Measurements from ENCODE around the gene FADS3.

The FADS3 gene

GRCh38 chr11:61912991-61913698 lies 21.8 kb upstream of the FADS3 start:
- Histone ChIP-seq H3K4me1 (ENCODE audit: insufficient read depth, insufficient read length) (peaks cover 17% of the 10 kb centered on the region), H3K9ac (ENCODE audit: insufficient read length, low read depth) (no peak overlapping the region), H3K9me3 (ENCODE audit: insufficient read depth, low read length) (no peaks in the 10 kb centered on the region), H3K4me3 (ENCODE audit: insufficient read length, low read depth) (no peak overlapping the region), H3K27me3 (ENCODE audit: insufficient read depth, insufficient read length) (peaks cover 7% of the 10 kb centered on the region), H3K36me3 (ENCODE audit: insufficient read depth, insufficient read length, low read length) (no peaks in the 10 kb centered on the region)
- TF ChIP-seq SUZ12 (IDR thresholded peaks at IDR 0.05; ENCODE audit: extremely low read depth, insufficient read depth, insufficient read length) (no peak), YY1 (IDR thresholded peaks at IDR 0.05; ENCODE audit: insufficient read depth, insufficient read length) (no peak), ZNF274 (IDR thresholded peaks at IDR 0.05; ENCODE audit: low read depth, low read length) (no peak)
- no peak for DNase-seq (ENCODE audit: low read depth, low spot score)

GRCh38 chr11:61912530-61912898 lies 21.2 kb upstream of the FADS3 start:
- Histone ChIP-seq H3K9me3 (ENCODE audit: insufficient read depth, low read length) (no peaks in the 10 kb centered on the region), H3K36me3 (ENCODE audit: insufficient read depth, insufficient read length, low read length) (no peaks in the 10 kb centered on the region), H3K4me1 (ENCODE audit: insufficient read depth, insufficient read length) (peaks cover 21% of the 10 kb centered on the region), H3K4me3 (ENCODE audit: insufficient read length, low read depth) (no peak overlapping the region), H3K9ac (ENCODE audit: insufficient read length, low read depth) (no peak overlapping the region), H3K27me3 (ENCODE audit: insufficient read depth, insufficient read length) (peaks cover under 1% of the 10 kb centered on the region)
- TF ChIP-seq ZNF274 (IDR thresholded peaks at IDR 0.05; ENCODE audit: low read depth, low read length): no peak
- TF ChIP-seq YY1 (IDR thresholded peaks at IDR 0.05; ENCODE audit: insufficient read depth, insufficient read length): no peak
- no peak for TF ChIP-seq SUZ12 (IDR thresholded peaks at IDR 0.05; ENCODE audit: extremely low read depth, insufficient read depth, insufficient read length)
- DNase-seq (ENCODE audit: low read depth, low spot score): no peak

DNA sequence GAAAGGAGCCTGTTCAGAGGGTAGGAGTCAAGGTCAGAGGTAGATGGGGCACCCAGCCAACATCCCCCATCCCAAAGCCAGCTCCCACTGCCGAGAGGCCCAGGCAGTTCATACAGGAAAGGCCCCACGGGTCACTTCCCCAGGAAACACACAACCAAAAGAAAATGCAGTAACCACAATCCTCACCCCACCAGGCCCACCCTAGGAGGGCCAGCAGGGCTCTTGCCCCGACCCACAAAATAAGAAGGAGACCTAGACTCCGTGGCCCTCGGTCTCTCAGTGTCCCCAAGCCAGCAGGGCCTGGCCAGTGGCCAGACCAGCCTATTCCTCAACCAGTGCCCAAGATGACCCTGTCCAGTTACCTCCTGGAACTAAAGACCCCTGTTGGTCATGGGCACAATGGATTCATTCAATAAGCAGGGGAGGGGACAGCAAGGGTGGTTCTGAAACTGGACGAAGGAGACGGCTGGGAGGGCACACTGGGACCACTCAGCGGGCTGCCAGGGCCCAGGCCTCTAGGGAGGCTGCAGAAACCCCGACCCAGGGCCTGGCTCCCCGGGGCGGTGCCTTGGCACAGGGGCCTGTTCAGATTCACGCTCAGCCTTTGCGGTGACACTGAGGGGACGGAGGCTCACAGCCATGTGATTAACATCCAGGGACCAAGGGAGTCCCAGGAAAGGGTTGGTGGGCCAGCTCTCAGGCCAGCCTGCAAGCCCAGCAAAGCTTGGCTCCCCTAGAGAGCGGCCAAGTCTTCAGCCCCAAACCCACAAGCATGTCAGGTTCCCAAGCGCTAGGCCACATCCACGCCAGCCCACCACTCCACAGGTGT lies 20.6 kb upstream of the FADS3 start:
- no peaks in the 10 kb centered on the region for H3K27me3 ChIP-seq (ENCODE audit: insufficient read depth, insufficient read length)
- no peak overlapping the region for H3K9ac ChIP-seq (ENCODE audit: insufficient read length, low read depth)
- DNase-seq (ENCODE audit: low read depth, low spot score): no peak
- TF ChIP-seq SUZ12 (IDR thresholded peaks at IDR 0.05; ENCODE audit: extremely low read depth, insufficient read depth, insufficient read length) (no peak), YY1 (IDR thresholded peaks at IDR 0.05; ENCODE audit: insufficient read depth, insufficient read length) (no peak), ZNF274 (IDR thresholded peaks at IDR 0.05; ENCODE audit: low read depth, low read length) (no peak)
- H3K9me3 ChIP-seq (ENCODE audit: insufficient read depth, low read length): no peaks in the 10 kb centered on the region
- peaks cover 21% of the 10 kb centered on the region for H3K4me1 ChIP-seq (ENCODE audit: insufficient read depth, insufficient read length)
- H3K4me3 ChIP-seq (ENCODE audit: insufficient read length, low read depth): no peak overlapping the region
- H3K36me3 ChIP-seq (ENCODE audit: insufficient read depth, insufficient read length, low read length): no peaks in the 10 kb centered on the region

- Histone ChIP-seq H3K36me3 (ENCODE audit: insufficient read depth, insufficient read length, low read length) (no peaks in the 10 kb centered on the region), H3K9ac (ENCODE audit: insufficient read length, low read depth) (no peak overlapping the region), H3K4me1 (ENCODE audit: insufficient read depth, insufficient read length) (peaks cover 21% of the 10 kb centered on the region), H3K27me3 (ENCODE audit: insufficient read depth, insufficient read length) (no peaks in the 10 kb centered on the region), H3K9me3 (ENCODE audit: insufficient read depth, low read length) (no peaks in the 10 kb centered on the region), H3K4me3 (ENCODE audit: insufficient read length, low read depth) (no peak overlapping the region)
- no peak for DNase-seq (ENCODE audit: low read depth, low spot score)
- no peak for TF ChIP-seq ZNF274 (IDR thresholded peaks at IDR 0.05; ENCODE audit: low read depth, low read length)
- no peak for TF ChIP-seq SUZ12 (IDR thresholded peaks at IDR 0.05; ENCODE audit: extremely low read depth, insufficient read depth, insufficient read length)
- no peak for TF ChIP-seq YY1 (IDR thresholded peaks at IDR 0.05; ENCODE audit: insufficient read depth, insufficient read length)
These were observed 19.9 kb upstream of the FADS3 start for GRCh38 chr11:61911128-61911700.

- Histone ChIP-seq H3K36me3 (ENCODE audit: insufficient read depth, insufficient read length, low read length) (no peaks in the 10 kb centered on the region), H3K4me3 (ENCODE audit: insufficient read length, low read depth) (no peak overlapping the region), H3K9ac (ENCODE audit: insufficient read length, low read depth) (no peak overlapping the region), H3K9me3 (ENCODE audit: insufficient read depth, low read length) (no peaks in the 10 kb centered on the region), H3K27me3 (ENCODE audit: insufficient read depth, insufficient read length) (no peaks in the 10 kb centered on the region), H3K4me1 (ENCODE audit: insufficient read depth, insufficient read length) (peaks cover 21% of the 10 kb centered on the region)
- TF ChIP-seq SUZ12 (IDR thresholded peaks at IDR 0.05; ENCODE audit: extremely low read depth, insufficient read depth, insufficient read length): no peak
- TF ChIP-seq ZNF274 (IDR thresholded peaks at IDR 0.05; ENCODE audit: low read depth, low read length): no peak
- TF ChIP-seq YY1 (IDR thresholded peaks at IDR 0.05; ENCODE audit: insufficient read depth, insufficient read length): no peak
- DNase-seq (ENCODE audit: low read depth, low spot score): no peak
These were observed 19.1 kb upstream of the FADS3 start for GRCh38 chr11:61910187-61911127.

- Histone ChIP-seq H3K4me3 (ENCODE audit: insufficient read length, low read depth) (no peak overlapping the region), H3K27me3 (ENCODE audit: insufficient read depth, insufficient read length) (no peaks in the 10 kb centered on the region), H3K9ac (ENCODE audit: insufficient read length, low read depth) (peak overlapping the region; percentile 58), H3K4me1 (ENCODE audit: insufficient read depth, insufficient read length) (peaks cover 24% of the 10 kb centered on the region), H3K36me3 (ENCODE audit: insufficient read depth, insufficient read length, low read length) (no peaks in the 10 kb centered on the region), H3K9me3 (ENCODE audit: insufficient read depth, low read length) (no peaks in the 10 kb centered on the region)
- no peak for DNase-seq (ENCODE audit: low read depth, low spot score)
- TF ChIP-seq SUZ12 (IDR thresholded peaks at IDR 0.05; ENCODE audit: extremely low read depth, insufficient read depth, insufficient read length): no peak
- TF ChIP-seq ZNF274 (IDR thresholded peaks at IDR 0.05; ENCODE audit: low read depth, low read length): no peak
- no peak for TF ChIP-seq YY1 (IDR thresholded peaks at IDR 0.05; ENCODE audit: insufficient read depth, insufficient read length)
These were observed 17.5 kb upstream of the FADS3 start for GRCh38 chr11:61908730-61909316.

All from NT2/D1 (cell line).